Astrocyte of the spinal cord (primary cell): ENCODE results near the gene PARP1.

Experiments
- DNase-seq: peaks from one replicate; pipeline ENCODE4 v3.0.0; 2011; ENCODE audit warnings: low read depth, low spot score
- H3K4me3 ChIP-seq: 2 replicates; pipeline ENCODE4 v1.5.1; 2011; ENCODE audit warnings: low read depth, mild to moderate bottlenecking, low read length, moderate library complexity
- CTCF ChIP-seq: IDR thresholded peaks from 2 replicates; pipeline ENCODE4 v1.5.1; 2012; ENCODE audit warnings: low read depth, mild to moderate bottlenecking, low read length, inconsistent platforms
- in situ Hi-C: cut with HindIII; loops from 2 replicates; pipeline ENCODE4 v1.10.0; 2017; ENCODE audit warnings: low sequenced_read_pairs

Gene PARP1

GRCh38 chr1:226337276-226337875, 70.5 kb downstream of the PARP1 start:
- in situ Hi-C loops, result no loop called here
- DNase-seq, result no peak
- no peak overlapping the region for H3K4me3 ChIP-seq
- TF ChIP-seq CTCF, result no peak

- DNase-seq, result no peak
- H3K4me3 ChIP-seq, result no peak overlapping the region
- TF ChIP-seq CTCF, result no peak
- in situ Hi-C loops, result no loop called here
Observed at GRCh38 chr1:226335661-226336060, 72.2 kb downstream of the PARP1 start.

GRCh38 chr1:226332947-226333346, 74.9 kb downstream of the PARP1 start:
- no peak for TF ChIP-seq CTCF
- DNase-seq, result no peak
- in situ Hi-C loops, result no loop called here
- H3K4me3 ChIP-seq, result no peak overlapping the region

- no peak for TF ChIP-seq CTCF
- DNase-seq, result no peak
- H3K4me3 ChIP-seq, result no peak overlapping the region
- in situ Hi-C loops, result no loop called here
Observed at GRCh38 chr1:226329237-226329636, 78.7 kb downstream of the PARP1 start.

- no peak overlapping the region for H3K4me3 ChIP-seq
- in situ Hi-C loops, result no loop called here
- no peak for DNase-seq
- TF ChIP-seq CTCF, result no peak
Observed at GRCh38 chr1:226327761-226328162, 80.1 kb downstream of the PARP1 start.

- no peak for TF ChIP-seq CTCF
- in situ Hi-C loops, result no loop called here
Observed at GRCh38 chr1:226325178-226325577, 82.7 kb downstream of the PARP1 start.

GRCh38 chr1:226324479-226324878, 83.4 kb downstream of the PARP1 start:
- no peak overlapping the region for H3K4me3 ChIP-seq
- in situ Hi-C loops, result no loop called here
- TF ChIP-seq CTCF, result no peak
- DNase-seq, result no peak

More at GRCh38 chr1:226325178-226325577, 82.7 kb downstream of the PARP1 start:
- H3K4me3 ChIP-seq, result no peak overlapping the region
- no peak for DNase-seq
